A549 (cell line): ENCODE results near the gene SERPINF2. TPM values are rescaled to one million over a fixed set of nuclear protein-coding genes. Genes with fewer than 3 reads are reported as not detected.

Experiments
- ATAC-seq, 2 experiments: fragments of 200-7000 bp in 1 of 2; fragments of >200 bp in 1 of 2; cut with Nextera tagmentation in 1 of 2; cut with Tn5 transposase in 1 of 2; 3 replicates each; pipeline versions ENCODE4 v1.8.0 to v1.9.1; 2018 to 2020; ENCODE audit warnings: mild to moderate bottlenecking in 1 of 2, moderate library complexity in 1 of 2
- CTCF ChIA-PET: fragments of 300-600 bp; sonication (Branson Sonifier 250); formaldehyde crosslinking; extraction: SDS; loops from one replicate; lab custom pipeline; 2021; ENCODE audit warnings: antibody characterized with exemption, inconsistent platforms; lab: Yijun Ruan, JAX
- POLR2A ChIA-PET: fragments of 350-600 bp; formaldehyde crosslinking; extraction: SDS; loops from one replicate; lab custom pipeline; 2021; ENCODE audit warnings: antibody characterized with exemption, inconsistent platforms; lab: Yijun Ruan, JAX
- DNase-seq, 2 experiments: peaks; one replicate each; pipeline versions ENCODE4 v3.0.0 to v3.0.0-alpha.2; 2011 to 2016; ENCODE audit warnings: low read depth in 1 of 2, low spot score in 1 of 2
- FAIRE-seq: peaks from 2 replicates; lab custom pipeline; 2011; peaks lifted over from hg19 to GRCh38; lab: Jason Lieb, UNC
- H3K27ac ChIP-seq, 2 experiments: fragments of >200 bp; sonication (Bioruptor Twin); formaldehyde crosslinking; 3 replicates each; pipeline ENCODE4 v1.5.1; 2016 to 2017
- H3K4me1 ChIP-seq: fragments of >200 bp; sonication (Bioruptor Twin); formaldehyde crosslinking; 3 replicates; pipeline ENCODE4 v1.6.1; 2016
- H3K4me2 ChIP-seq: fragments of >200 bp; sonication (Bioruptor Twin); formaldehyde crosslinking; 3 replicates; pipeline ENCODE4 v1.6.1; 2016
- H3K4me3 ChIP-seq: fragments of >200 bp; sonication (Bioruptor Twin); formaldehyde crosslinking; 3 replicates; pipeline ENCODE4 v1.5.1; 2016
- H3K9me3 ChIP-seq: fragments of >200 bp; sonication (Bioruptor Twin); formaldehyde crosslinking; 3 replicates; pipeline ENCODE4 v1.6.1; 2016
- ATOH8 ChIP-seq: fragments of 250-450 bp; sonication (Bioruptor Pico); IDR thresholded peaks from 2 replicates; pipeline ENCODE4 v1.5.0; 2020; ENCODE audit warnings: low read depth, mild to moderate bottlenecking, moderate library complexity
- BCL3 ChIP-seq: fragments of >200 bp; sonication (Bioruptor Twin); formaldehyde crosslinking; IDR thresholded peaks from 3 replicates; pipeline ENCODE4 v1.6.1; 2016
- BHLHE40 ChIP-seq: IDR thresholded peaks from 2 replicates; pipeline ENCODE4 v1.6.1; 2012; ENCODE audit warnings: low read depth, low read length, inconsistent platforms
- CEBPB ChIP-seq, 2 experiments: fragments of >200 bp in 1 of 2; sonication (Bioruptor Twin) in 1 of 2; formaldehyde crosslinking in 1 of 2; IDR thresholded peaks; 2 replicates each; pipeline ENCODE4 v1.6.1; 2012 to 2016
- CHD2 ChIP-seq: fragments of 150-350 bp; IDR thresholded peaks from 2 replicates; pipeline ENCODE4 v1.6.1; 2014; ENCODE audit warnings: low read length; ENCODE audit not compliant: partially characterized antibody
- CHD4 ChIP-seq: fragments of 200-600 bp; sonication (generic); IDR thresholded peaks from 2 replicates; pipeline ENCODE4 v1.6.1; 2016; ENCODE audit warnings: antibody characterized with exemption, mild to moderate bottlenecking, borderline replicate concordance
- E2F6 ChIP-seq: IDR thresholded peaks from 2 replicates; pipeline ENCODE4 v1.6.1; 2012; ENCODE audit warnings: low read depth, borderline replicate concordance
- EHMT2 ChIP-seq: fragments of 200-600 bp; sonication (generic); IDR thresholded peaks from 2 replicates; pipeline ENCODE4 v1.6.1; 2016; ENCODE audit warnings: antibody characterized with exemption, low read depth, mild to moderate bottlenecking, moderate library complexity
- ELK1 ChIP-seq: fragments of 150-350 bp; IDR thresholded peaks from 2 replicates; pipeline ENCODE4 v1.6.1; 2014; ENCODE audit warnings: low read depth, mild to moderate bottlenecking, low read length
- EP300 ChIP-seq, 2 experiments: fragments of >200 bp; sonication (Bioruptor Twin); formaldehyde crosslinking; IDR thresholded peaks; 2 replicates in 1 of 2; 3 replicates in 1 of 2; pipeline ENCODE4 v1.6.1; 2016 to 2017
- ESRRA ChIP-seq: fragments of 150-350 bp; IDR thresholded peaks from 2 replicates; pipeline ENCODE4 v1.6.1; 2014; ENCODE audit warnings: mild to moderate bottlenecking, low read length, borderline replicate concordance
- FOSL2 ChIP-seq, 2 experiments: fragments of 450-650 bp in 1 of 2; fragments of >200 bp in 1 of 2; sonication (Bioruptor Twin) in 1 of 2; formaldehyde crosslinking; IDR thresholded peaks; 2 replicates each; pipeline versions ENCODE4 v1.5.0 to v1.6.1; 2016 to 2020; ENCODE audit warnings: mild to moderate bottlenecking in 1 of 2, moderate library complexity in 1 of 2
- GATA3 ChIP-seq: IDR thresholded peaks from 2 replicates; pipeline ENCODE4 v1.6.1; 2012; ENCODE audit warnings: borderline replicate concordance
- HEYL ChIP-seq: fragments of 250-450 bp; sonication (Bioruptor Pico); IDR thresholded peaks from 2 replicates; pipeline ENCODE4 v1.8.0; 2021; ENCODE audit warnings: mild to moderate bottlenecking, moderate library complexity
- HMGXB4 ChIP-seq: fragments of 250-450 bp; sonication (Bioruptor Pico); IDR thresholded peaks from 2 replicates; pipeline ENCODE4 v1.5.0; 2021; ENCODE audit warnings: mild to moderate bottlenecking, moderate library complexity, borderline replicate concordance
- HOXA7 ChIP-seq: fragments of 250-450 bp; sonication (Bioruptor Pico); IDR thresholded peaks from 2 replicates; pipeline ENCODE4 v1.5.0; 2020; ENCODE audit warnings: mild to moderate bottlenecking, moderate library complexity
- HOXB13 ChIP-seq: fragments of 250-450 bp; sonication (Bioruptor Pico); IDR thresholded peaks from 2 replicates; pipeline ENCODE4 v1.5.0; 2020; ENCODE audit warnings: low read depth, mild to moderate bottlenecking, moderate library complexity
- JUN ChIP-seq, 2 experiments: fragments of >200 bp; sonication (Bioruptor Twin); formaldehyde crosslinking; IDR thresholded peaks; 2 replicates in 1 of 2; 3 replicates in 1 of 2; pipeline ENCODE4 v1.6.1; 2016 to 2017
- JUNB ChIP-seq: fragments of >200 bp; sonication (Bioruptor Twin); formaldehyde crosslinking; IDR thresholded peaks from 2 replicates; pipeline ENCODE4 v1.6.1; 2016
- KDM1A ChIP-seq: fragments of 200-600 bp; sonication (generic); IDR thresholded peaks from 2 replicates; pipeline ENCODE4 v1.6.1; 2016; ENCODE audit warnings: low read depth, mild to moderate bottlenecking
- MAFK ChIP-seq: fragments of 450-650 bp; IDR thresholded peaks from 2 replicates; pipeline ENCODE4 v1.6.1; 2014; ENCODE audit not compliant: partially characterized antibody
- MAX ChIP-seq: IDR thresholded peaks from 2 replicates; pipeline ENCODE4 v1.6.1; 2012
- MAZ ChIP-seq: fragments of 150-350 bp; IDR thresholded peaks from 2 replicates; pipeline ENCODE4 v1.6.1; 2014; ENCODE audit warnings: antibody characterized with exemption, low read depth, low read length, borderline replicate concordance
- MYC ChIP-seq: IDR thresholded peaks from 2 replicates; pipeline ENCODE4 v1.6.1; 2012; ENCODE audit warnings: mild to moderate bottlenecking, inconsistent platforms, low read length, improper control_type of control experiment, borderline replicate concordance
- NFE2L2 ChIP-seq: fragments of 150-350 bp; conservative IDR thresholded peaks from 2 replicates; pipeline ENCODE4 v1.6.1; 2014; ENCODE audit warnings: low read length
- NPAS2 ChIP-seq: fragments of 250-450 bp; sonication (Bioruptor Pico); IDR thresholded peaks from 2 replicates; pipeline ENCODE4 v1.8.0; 2022; ENCODE audit warnings: mild to moderate bottlenecking, moderate library complexity, borderline replicate concordance
- POLR2A ChIP-seq: IDR thresholded peaks from 2 replicates; pipeline ENCODE4 v1.6.1; 2012; ENCODE audit warnings: mild to moderate bottlenecking, low read length
- POLR2AphosphoS2 ChIP-seq: conservative IDR thresholded peaks from 2 replicates; pipeline ENCODE4 v1.6.1; 2012; ENCODE audit warnings: low read length, improper control_type of control experiment, inconsistent platforms
- RFX5 ChIP-seq: fragments of 450-650 bp; IDR thresholded peaks from 2 replicates; pipeline ENCODE4 v1.7.1; 2014; ENCODE audit warnings: antibody characterized with exemption, mild to moderate bottlenecking, moderate library complexity
- RNF2 ChIP-seq: fragments of 200-600 bp; sonication (generic); IDR thresholded peaks from 2 replicates; pipeline ENCODE4 v1.6.1; 2016; ENCODE audit warnings: low read depth, mild to moderate bottlenecking, antibody characterized with exemption, moderate library complexity, borderline replicate concordance
- SMC3 ChIP-seq: fragments of >200 bp; sonication (Bioruptor Twin); formaldehyde crosslinking; IDR thresholded peaks from 3 replicates; pipeline ENCODE4 v1.6.1; 2018; ENCODE audit warnings: inconsistent platforms
- SREBF2 ChIP-seq: fragments of 450-650 bp; IDR thresholded peaks from 2 replicates; pipeline ENCODE4 v1.6.1; 2014; ENCODE audit warnings: mild to moderate bottlenecking, moderate library complexity
- TFCP2L1 ChIP-seq: fragments of 250-450 bp; sonication (Bioruptor Pico); IDR thresholded peaks from 2 replicates; pipeline ENCODE4 v1.5.0; 2021; ENCODE audit warnings: mild to moderate bottlenecking
- TP53 ChIP-seq: fragments of 250-450 bp; sonication (Bioruptor Pico); IDR thresholded peaks from 2 replicates; pipeline ENCODE4 v1.5.0; 2021; ENCODE audit warnings: mild to moderate bottlenecking, moderate library complexity
- ZC3H11A ChIP-seq: fragments of 450-650 bp; IDR thresholded peaks from 2 replicates; pipeline ENCODE4 v1.6.1; 2014; ENCODE audit warnings: antibody characterized with exemption, mild to moderate bottlenecking
- ZFP36 ChIP-seq: fragments of 450-650 bp; IDR thresholded peaks from 2 replicates; pipeline ENCODE4 v1.6.1; 2014; ENCODE audit warnings: borderline replicate concordance; ENCODE audit not compliant: partially characterized antibody
- ZSCAN20 ChIP-seq: fragments of 250-450 bp; sonication (Bioruptor Pico); IDR thresholded peaks from 2 replicates; pipeline ENCODE4 v1.8.0; 2022; ENCODE audit warnings: mild to moderate bottlenecking, moderate library complexity
- WGBS: methylation state at CpG from one replicate; pipeline ENCODE4 v1.1.6; 2017; ENCODE audit errors: missing lambda C conversion rate; 5-methylcytosine and 5-hydroxymethylcytosine counted together
- polyA plus RNA-seq, 4 experiments: library from polyadenylated mRNA; depleted of rRNA in 3 of 4; stranded (reverse); fragments of >200 nt; fragmentation: RNase III in 1 of 4; extraction: RNeasy Plus Mini Kit Qiagen cat#74134 plus additional on column Dnase treatment in 1 of 4; gene quantifications; 2 replicates in 3 of 4; 3 replicates in 1 of 4; pipeline ENCODE4 v1.2.3, GENCODE V29; 2011 to 2017

The SERPINF2 gene
- polyA plus RNA-seq, 2 of the 4 experiments (the other 2 are of a cell fraction) = 2.1 to 2.9 TPM

GRCh38 chr17:1714427-1714979 is 28.2 kb upstream of the SERPINF2 start:
- peak overlapping the region; percentile 99 for H3K4me2 ChIP-seq
- peak overlapping the region; percentile 87 for H3K4me3 ChIP-seq
- DNase-seq (peak; percentile 95 to 97), FAIRE-seq (peak; percentile 46), ATAC-seq (peak; percentile 25 to 57)
- POLR2A ChIA-PET = interaction anchor here (0.7 to 3.4 kb wide), 8 partner anchors 9 to 656 kb away, joined by 3 to 13 read pairs (median 4); partner anchors contain the start of genes PRPF8 and RILP
- WGBS = under 1% methylated on average over 14 of the region's 19 CpGs
- peaks cover 51% of the 10 kb centered on the region for H3K4me1 ChIP-seq
- CTCF ChIA-PET = interaction anchor here (0.7 to 23.8 kb wide), 22 partner anchors 9 to 349 kb away, joined by 3 to 591 read pairs (median 6); partner anchors contain the start of genes RILP, SCARF1, SERPINF1 and SLC43A2
- H3K27ac ChIP-seq = peak overlapping the region; percentile 93 to 95
- no peaks in the 10 kb centered on the region for H3K9me3 ChIP-seq
- TF ChIP-seq E2F6 (no peak), BHLHE40 (no peak), HEYL (CRISPR knock-in tag) (no peak), RNF2 (no peak), NFE2L2 (peak; percentile 64; the same call in 1 of the 2 replicates), ESRRA (no peak), TP53 (no peak), ATOH8 (CRISPR knock-in tag) (no peak), POLR2AphosphoS2 (peak; percentile 91; the same call in 1 of the 2 replicates), ZC3H11A (no peak), GATA3 (peak; percentile 77), MYC (0 out of 2 replicates have a peak, but pooled peaks have one; percentile 79), HOXB13 (no peak), MAX (peak; percentile 88), HMGXB4 (CRISPR knock-in tag) (no peak), EHMT2 (no peak), ZSCAN20 (no peak), FOSL2 (IDR thresholded peaks at IDR 0.05) (no peak), FOSL2 (CRISPR knock-in tag; IDR thresholded peaks at IDR 0.05) (peak; percentile 75), JUNB (no peak), ZFP36 (no peak), CHD4 (no peak), EP300 (IDR thresholded peaks at IDR 0.05) (peak in 1 of 2 experiments; percentile 41; a peak in 1 of 5 replicates), NPAS2 (CRISPR knock-in tag) (no peak), TFCP2L1 (CRISPR knock-in tag) (peak; percentile 72), CEBPB (IDR thresholded peaks at IDR 0.05) (peak in 1 of 2 experiments; percentile 24; a peak in 1 of 4 replicates), MAZ (peak; percentile 20; the same call in 1 of the 2 replicates), POLR2A (no peak), KDM1A (no peak), MAFK (peak; percentile 88), ELK1 (no peak), HOXA7 (CRISPR knock-in tag) (no peak), RFX5 (no peak), SREBF2 (no peak), CHD2 (no peak), SMC3 (no peak), BCL3 (no peak), JUN (IDR thresholded peaks at IDR 0.05) (peak in 1 of 2 experiments; percentile 57; a peak in 1 of 5 replicates)
